RWPE2 (cell line): Measurements from ENCODE around the gene ZNF438.

ENCODE experiments used
- ATAC-seq: fragments of 200-7000 bp; cut with Tn5 transposase; 3 replicates; pipeline ENCODE4 v1.9.1; 2021; ENCODE audit warnings: low read depth
- DNase-seq: peaks from one replicate; pipeline ENCODE4 v3.0.0-alpha.2; 2020; ENCODE audit warnings: low spot score
- H3K27ac ChIP-seq: fragments of 450-650 bp; 2 replicates; pipeline ENCODE4 v1.5.1; 2017; ENCODE audit warnings: mild to moderate bottlenecking; ENCODE audit not compliant: poor library complexity, severe bottlenecking
- H3K27me3 ChIP-seq: fragments of 250-450 bp; sonication (Bioruptor Pico); 2 replicates; pipeline ENCODE4 v1.5.1; 2021; ENCODE audit warnings: mild to moderate bottlenecking, moderate library complexity; ENCODE audit not compliant: insufficient read depth, poor library complexity, severe bottlenecking
- H3K36me3 ChIP-seq: fragments of 250-450 bp; sonication (Bioruptor Pico); 2 replicates; pipeline ENCODE4 v1.5.1; 2020; ENCODE audit warnings: low read depth, mild to moderate bottlenecking, moderate library complexity
- H3K4me1 ChIP-seq: fragments of 250-450 bp; sonication (Bioruptor Pico); 2 replicates; pipeline ENCODE4 v1.5.1; 2021; ENCODE audit warnings: mild to moderate bottlenecking, moderate library complexity; ENCODE audit not compliant: insufficient read depth, poor library complexity, severe bottlenecking
- H3K4me3 ChIP-seq: fragments of 250-450 bp; sonication (Bioruptor Pico); 2 replicates; pipeline ENCODE4 v1.5.1; 2021; ENCODE audit warnings: mild to moderate bottlenecking, moderate library complexity; ENCODE audit not compliant: severe bottlenecking
- H3K9me3 ChIP-seq: fragments of 250-450 bp; sonication (Bioruptor Pico); 2 replicates; pipeline ENCODE4 v1.5.1; 2021; ENCODE audit warnings: mild to moderate bottlenecking, moderate library complexity; ENCODE audit not compliant: severe bottlenecking
- TF ChIP-seq, protein P1 (sequence below): fragments of 450-650 bp; IDR thresholded peaks from one replicate; pipeline ENCODE4 v1.5.1; 2017; ENCODE audit warnings: mild to moderate bottlenecking, moderate library complexity; ENCODE audit not compliant: poor library complexity, severe bottlenecking

The ZNF438 gene

DNA sequence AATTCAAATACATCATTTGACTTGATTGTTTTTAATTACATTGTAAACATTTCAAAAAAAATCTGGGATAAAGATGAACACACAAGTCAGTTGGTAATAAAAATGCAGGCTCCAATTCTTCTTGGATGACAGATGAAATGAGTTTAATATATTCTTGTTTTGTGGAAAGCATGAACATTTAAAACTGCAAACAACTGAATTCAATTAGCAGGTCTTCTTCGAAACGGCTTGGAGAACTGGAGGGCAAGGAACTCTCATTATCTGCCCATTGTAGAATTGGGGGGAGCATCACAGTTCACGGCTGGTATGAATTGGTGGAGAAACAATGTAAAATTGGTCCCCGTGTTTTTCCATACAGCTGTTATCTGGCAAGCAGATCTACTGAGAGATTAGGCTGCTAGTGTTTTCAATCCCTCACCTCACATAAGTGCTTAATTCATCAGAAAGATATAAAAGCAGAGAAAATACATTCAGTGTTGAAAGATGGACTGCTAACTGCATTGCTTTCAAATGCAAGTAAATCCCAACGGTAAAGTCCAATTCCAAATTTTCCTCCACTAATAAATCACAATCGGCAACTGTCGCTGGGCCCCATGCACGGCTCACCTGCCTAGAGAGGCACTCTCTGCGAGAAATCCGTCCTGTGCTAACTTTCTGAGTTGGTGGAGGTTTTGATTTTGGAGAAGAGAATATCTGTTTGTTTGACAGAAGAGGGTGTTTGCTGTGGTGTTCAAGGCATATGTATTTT lies 199.5 kb downstream of the ZNF438 start:
- ATAC-seq (no peak), DNase-seq (no peak)
- Histone ChIP-seq H3K4me1 (no peaks in the 10 kb centered on the region), H3K9me3 (no peaks in the 10 kb centered on the region), H3K36me3 (no peaks in the 10 kb centered on the region), H3K27ac (no peak overlapping the region), H3K27me3 (peaks cover 4% of the 10 kb centered on the region), H3K4me3 (no peak overlapping the region)
- TF ChIP-seq, protein P1, sequence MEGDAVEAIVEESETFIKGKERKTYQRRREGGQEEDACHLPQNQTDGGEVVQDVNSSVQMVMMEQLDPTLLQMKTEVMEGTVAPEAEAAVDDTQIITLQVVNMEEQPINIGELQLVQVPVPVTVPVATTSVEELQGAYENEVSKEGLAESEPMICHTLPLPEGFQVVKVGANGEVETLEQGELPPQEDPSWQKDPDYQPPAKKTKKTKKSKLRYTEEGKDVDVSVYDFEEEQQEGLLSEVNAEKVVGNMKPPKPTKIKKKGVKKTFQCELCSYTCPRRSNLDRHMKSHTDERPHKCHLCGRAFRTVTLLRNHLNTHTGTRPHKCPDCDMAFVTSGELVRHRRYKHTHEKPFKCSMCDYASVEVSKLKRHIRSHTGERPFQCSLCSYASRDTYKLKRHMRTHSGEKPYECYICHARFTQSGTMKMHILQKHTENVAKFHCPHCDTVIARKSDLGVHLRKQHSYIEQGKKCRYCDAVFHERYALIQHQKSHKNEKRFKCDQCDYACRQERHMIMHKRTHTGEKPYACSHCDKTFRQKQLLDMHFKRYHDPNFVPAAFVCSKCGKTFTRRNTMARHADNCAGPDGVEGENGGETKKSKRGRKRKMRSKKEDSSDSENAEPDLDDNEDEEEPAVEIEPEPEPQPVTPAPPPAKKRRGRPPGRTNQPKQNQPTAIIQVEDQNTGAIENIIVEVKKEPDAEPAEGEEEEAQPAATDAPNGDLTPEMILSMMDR: no peak

DNA sequence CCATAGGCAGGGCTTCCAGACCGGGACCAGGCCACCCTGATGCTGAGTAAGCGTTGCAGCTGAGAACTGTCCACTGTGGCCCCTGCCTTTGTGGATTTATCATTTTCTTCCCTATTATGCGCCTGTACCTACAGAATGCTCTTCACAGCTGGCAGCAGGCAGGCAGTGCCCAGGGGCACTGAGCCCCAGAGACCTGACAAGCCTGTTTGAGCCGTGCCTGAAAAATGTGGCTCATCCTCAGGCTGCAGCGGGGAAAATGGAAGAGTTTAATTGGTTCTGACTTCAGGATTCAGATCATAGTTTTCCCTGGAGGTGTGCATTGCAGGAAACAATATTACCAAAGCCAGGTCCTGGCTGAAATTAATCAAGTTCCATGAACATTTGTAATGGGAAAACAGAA lies 200.2 kb downstream of the ZNF438 start:
- H3K27me3 ChIP-seq: peaks cover 4% of the 10 kb centered on the region
- no peak for ATAC-seq
- no peaks in the 10 kb centered on the region for H3K4me1 ChIP-seq
- no peak overlapping the region for H3K4me3 ChIP-seq
- no peaks in the 10 kb centered on the region for H3K36me3 ChIP-seq
- H3K27ac ChIP-seq: no peak overlapping the region
- H3K9me3 ChIP-seq: no peaks in the 10 kb centered on the region
- TF ChIP-seq, protein P1: no peak
- no peak for DNase-seq

DNA sequence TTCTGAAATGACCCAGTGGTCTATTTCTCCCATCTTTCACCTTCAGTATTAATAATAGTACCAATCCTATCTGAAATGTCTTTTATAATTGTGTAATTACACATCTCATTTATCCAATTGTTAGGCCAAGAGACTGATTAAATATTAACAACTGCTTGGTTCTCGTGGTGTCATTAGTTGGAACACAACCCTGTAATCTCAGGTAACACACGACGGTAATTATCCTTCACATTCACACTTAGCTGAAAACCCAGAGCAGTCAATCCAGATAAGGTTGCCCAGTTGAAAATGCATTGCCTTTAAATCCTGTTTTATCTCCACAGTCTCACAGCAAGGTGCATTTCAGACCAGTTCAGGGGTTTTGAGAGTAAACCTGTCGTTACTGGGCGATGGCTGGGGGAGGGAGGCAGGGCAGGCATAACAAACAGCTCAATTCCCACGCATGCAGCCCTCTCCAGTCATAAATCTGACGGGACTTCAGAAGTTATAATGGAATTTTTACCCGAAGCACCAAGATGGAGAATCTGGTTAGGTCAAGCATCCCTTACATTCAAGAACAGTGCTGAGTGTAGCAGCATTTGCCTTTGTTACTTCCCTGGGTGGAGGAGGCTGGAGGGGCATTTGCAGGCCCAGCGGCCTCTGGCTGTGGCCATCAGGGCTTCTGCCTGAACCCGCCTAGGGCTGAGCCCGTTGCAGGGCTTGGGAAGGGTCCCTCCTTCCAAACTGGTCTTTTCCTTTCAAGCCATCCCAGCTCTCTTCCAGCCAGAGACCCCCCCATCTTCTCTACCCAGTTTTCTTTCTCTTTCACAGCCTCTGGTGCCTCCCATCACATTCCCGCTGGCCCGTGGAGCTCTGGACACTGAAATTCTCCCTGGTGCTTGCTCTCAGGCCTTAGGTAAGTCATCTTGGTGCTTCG lies 201.1 kb downstream of the ZNF438 start:
- Histone ChIP-seq H3K9me3 (no peaks in the 10 kb centered on the region), H3K4me3 (no peak overlapping the region), H3K36me3 (no peaks in the 10 kb centered on the region), H3K27ac (no peak overlapping the region), H3K27me3 (peaks cover 4% of the 10 kb centered on the region), H3K4me1 (no peaks in the 10 kb centered on the region)
- no peak for DNase-seq
- TF ChIP-seq, protein P1: no peak
- ATAC-seq: no peak

DNA sequence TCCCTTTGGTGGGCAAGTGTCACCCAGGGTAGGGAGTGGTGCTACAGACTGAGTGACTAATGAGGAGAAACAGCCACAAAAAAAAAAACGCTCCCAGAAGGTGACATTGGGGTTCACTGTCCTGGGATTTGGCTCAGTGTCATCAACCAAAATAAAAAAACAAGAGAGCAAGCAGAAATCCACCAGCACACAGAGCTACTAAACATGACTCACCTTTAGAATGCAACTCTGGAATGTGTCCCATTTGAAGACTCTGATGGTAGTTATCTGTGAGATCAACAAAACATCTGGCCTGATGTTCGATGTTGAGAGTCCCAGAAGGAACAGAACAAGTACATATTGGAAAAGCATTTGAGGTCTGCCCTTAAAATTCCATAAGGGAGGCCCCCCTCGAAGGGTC lies 201.8 kb downstream of the ZNF438 start:
- Histone ChIP-seq H3K27me3 (peaks cover 4% of the 10 kb centered on the region), H3K4me1 (no peaks in the 10 kb centered on the region), H3K9me3 (no peaks in the 10 kb centered on the region), H3K36me3 (no peaks in the 10 kb centered on the region), H3K27ac (no peak overlapping the region), H3K4me3 (no peak overlapping the region)
- TF ChIP-seq, protein P1: no peak
- no peak for DNase-seq
- no peak for ATAC-seq
